Activated T-cell treated with anti-CD3 and anti-CD28 coated beads for 24 hours (primary cell): Measurements from ENCODE around the gene TTC31.
"Not testable (repeated sequence)": the region's sequence is repeated elsewhere in the genome, so short reads cannot be mapped to it uniquely, and the experiment has no call there.

Source experiments
- DNase-seq: peaks from one replicate; pipeline ENCODE4 v3.0.0-alpha.2; 2020; ENCODE audit warnings: low read depth

TTC31 gene

DNA sequence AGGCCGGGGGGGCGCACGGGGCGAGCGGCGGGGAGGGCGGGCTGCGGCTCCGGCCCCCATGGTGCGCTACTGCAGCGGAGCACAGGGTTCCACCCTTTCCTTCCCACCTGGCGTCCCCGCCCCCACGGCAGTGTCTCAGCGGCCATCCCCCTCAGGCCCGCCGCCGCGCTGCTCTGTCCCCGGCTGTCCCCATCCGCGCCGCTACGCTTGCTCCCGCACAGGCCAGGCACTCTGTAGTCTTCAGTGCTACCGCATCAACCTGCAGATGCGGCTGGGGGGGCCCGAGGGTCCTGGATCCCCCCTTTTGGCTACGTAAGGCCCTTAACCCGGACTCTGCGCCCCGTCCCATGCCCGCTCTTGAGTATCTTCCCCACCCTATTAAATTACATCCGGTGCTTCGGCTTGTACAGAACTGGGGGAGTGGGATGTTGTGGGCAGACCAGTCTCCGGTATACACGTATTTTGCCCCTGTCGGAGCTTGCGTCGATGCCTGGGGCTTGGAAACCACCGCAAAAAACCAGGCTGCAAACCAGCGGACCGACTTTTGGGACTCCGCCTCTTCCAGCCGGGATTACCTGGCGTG, 25.2 kb upstream of the TTC31 start:
- peak; percentile 69 for DNase-seq

DNA sequence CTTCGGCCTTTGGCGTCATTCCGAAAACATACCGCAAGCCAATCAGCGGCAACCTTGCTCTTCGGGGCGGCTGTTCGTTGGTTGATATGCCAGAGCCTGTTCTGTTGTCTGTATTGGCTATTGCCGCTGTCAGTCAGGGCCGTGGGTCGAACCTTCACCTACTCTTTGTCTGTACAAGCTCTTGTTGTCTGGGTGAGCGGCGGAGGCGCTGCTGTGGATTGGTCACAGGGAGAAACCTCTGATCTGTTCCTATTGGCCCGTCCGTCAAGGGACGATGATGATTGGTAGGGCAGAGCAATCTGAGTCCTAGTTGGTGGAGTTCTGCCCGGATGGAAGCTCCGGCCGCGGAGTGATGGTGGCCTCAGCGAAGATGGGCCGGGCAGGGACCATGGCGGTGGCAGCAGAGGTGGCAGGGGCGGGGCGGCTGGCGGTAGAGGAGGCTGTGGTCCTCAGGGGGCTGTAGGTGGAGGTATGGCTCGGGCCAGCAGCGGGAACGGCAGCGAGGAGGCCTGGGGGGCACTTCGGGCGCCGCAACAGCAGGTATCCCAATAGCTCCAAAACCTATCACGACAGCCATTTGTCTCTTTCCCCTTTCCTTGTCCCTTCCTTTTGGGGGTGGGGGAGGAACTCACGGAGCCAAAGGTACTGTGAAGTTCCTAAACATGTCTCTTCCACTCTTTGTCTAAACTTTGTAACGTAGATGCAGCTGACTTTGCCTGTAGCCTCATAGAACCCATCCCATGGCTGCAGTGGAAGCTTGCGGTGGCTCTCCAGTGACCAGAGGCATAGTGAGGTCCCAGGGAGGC, 24.5 kb upstream of the TTC31 start, which contains the start of gene WBP1:
TSS of gene WBP1 (plus strand) at position 307 of the 806 bp plus-strand sequence. CDS start at position 472, 165 bp downstream.
- DNase-seq: peak; percentile 98

DNA sequence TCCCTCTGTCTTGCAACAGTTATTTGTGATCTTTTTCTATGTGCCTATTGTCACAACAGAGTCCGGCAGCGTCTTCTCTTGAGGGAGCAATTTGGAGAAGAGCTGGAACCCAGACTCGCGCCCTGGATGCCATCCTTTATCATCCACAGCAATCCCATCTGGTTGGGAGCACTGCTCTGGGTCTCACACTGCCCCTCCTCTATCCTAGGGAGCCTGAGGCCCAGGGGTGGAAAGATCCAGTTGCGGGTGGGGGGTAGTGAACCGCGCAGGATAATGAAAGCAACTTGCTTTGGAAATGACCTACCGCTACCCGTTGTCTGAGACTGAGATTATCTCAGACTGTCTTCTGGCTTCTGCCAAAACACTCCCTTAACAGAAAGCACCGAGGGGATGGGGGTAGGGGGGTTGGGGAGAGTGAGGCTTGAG, 23.9 kb upstream of the TTC31 start:
- DNase-seq: no peak

- DNase-seq: not testable (repeated sequence)
These were observed 23.3 kb upstream of the TTC31 start for GRCh38 chr2:74459503-74460118.

GRCh38 chr2:74460187-74460586, 22.7 kb upstream of the TTC31 start:
- not testable (repeated sequence) for DNase-seq

GRCh38 chr2:74461187-74462053, 21.5 kb upstream of the TTC31 start:
- no peak for DNase-seq

DNA sequence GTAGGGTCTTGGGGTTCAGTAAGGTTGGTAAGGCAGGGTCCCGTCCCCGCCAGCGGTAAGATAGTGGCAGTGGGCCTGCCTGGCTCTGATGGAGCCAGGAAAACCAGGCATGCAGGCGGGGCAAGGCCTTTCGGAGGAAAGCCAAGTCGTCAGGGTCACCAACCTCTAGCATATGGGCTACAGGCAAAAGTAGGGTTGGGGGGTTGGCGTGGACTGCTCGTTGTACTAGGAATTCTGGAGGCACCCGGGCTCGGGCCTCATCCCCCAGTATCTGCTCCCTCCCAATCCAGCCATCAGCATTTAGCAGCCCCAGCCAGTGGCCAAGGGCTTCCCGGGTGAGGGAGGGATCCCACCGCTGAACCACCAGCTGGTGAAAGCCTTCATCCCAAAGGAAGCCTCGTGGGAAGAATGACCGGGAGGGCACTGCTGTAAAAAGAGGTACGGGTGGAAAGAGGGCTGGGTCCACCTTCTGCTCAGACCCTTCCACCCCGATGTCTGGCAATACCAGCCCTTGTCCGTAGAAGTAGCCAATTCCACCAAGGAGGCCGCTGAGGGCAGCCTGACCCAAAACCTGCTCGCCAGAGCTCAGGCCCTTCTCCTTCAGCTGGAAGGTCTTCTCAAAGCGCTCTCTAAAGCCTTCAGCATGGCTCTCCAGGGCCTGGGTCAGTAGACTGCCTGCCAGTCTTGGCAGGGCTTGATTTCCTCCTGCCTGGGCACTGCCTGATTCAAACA, 20.7 kb upstream of the TTC31 start:
- DNase-seq: no peak

- no peak for DNase-seq
These were observed 20.1 kb upstream of the TTC31 start for GRCh38 chr2:74462786-74463105.

- no peak for DNase-seq
These were observed 18.5 kb upstream of the TTC31 start for GRCh38 chr2:74464406-74464805.

GRCh38 chr2:74470742-74471141, 12.1 kb upstream of the TTC31 start:
- not testable (repeated sequence) for DNase-seq

DNA sequence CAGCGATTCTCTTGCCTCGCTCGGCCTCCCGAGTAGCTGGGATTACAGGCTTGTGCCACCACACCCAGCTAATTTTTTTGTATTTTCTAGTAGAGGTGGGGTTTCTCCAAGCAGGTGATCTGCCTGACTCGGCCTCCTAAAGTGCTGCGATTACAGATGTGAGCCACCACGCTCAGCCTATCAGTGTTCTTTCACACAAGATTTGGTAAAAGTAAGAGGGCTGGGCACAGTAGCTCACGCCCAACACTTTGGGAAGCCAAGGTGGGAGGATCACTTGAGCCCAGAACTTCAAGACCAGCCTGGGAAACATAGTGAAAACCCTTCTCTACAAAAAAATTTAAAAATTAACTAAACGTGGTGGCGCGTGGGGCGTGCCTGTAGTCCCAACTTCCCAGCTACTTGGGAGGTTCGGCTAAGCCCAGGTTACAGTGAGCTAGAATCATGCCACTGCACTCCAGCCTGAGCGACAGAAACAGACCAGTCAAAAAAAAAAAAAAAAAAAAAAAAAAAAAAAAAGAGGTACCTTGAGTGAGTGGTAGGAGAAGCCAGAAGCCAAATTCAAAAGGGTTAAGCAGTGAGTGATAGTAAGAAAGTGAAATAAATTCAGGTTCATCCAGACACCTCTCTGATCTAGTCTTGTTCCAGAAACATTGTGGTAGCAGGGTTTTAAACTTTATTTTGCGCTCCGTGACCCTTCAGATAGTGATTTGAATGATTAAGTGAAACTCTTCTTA, 11.4 kb upstream of the TTC31 start:
- DNase-seq: no peak

DNA sequence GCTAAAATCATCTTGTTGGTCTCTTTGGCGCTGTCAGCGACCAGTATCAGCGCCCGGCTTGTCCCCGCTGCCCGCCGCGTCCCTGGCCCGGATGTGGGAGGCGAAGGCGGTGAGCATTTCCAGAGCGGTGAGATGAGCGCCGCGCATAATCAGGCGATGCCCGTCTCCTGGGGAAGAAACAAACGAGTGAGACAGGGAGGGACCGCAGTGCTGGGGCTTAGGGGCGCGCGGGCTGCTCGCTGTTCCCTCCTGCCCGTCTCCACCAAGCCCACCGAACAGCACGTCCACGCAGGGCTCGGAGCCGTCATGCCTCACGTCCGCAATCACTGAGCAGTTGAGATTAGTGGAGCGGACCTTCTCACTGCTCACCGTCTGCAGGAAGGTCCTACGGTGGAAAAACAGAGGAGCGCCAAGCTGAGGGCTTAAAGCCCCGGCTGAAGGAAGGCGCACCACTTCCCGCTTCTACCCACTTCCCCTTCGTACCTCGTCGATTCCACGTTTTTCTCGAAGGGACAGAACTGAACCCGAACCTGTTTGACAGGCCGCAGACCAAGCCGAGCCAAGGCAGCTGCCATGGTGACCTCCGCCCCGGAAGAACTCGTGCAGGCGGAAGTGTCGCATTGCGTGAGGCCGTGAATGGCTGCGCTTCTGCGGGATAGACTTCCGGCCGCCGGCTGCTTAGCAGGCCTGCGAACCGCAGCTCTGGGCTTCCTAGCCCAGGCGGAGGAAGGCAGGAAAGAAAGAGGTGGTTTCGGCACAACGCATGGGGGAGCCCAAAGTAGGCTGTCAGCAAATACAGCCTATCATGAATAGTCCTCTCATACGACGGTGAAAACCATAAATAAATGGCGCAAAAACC, 10.6 kb upstream of the TTC31 start, which contains the start of gene MRPL53:
TSS of gene MRPL53 (minus strand) at position 595 of the 859 bp plus-strand sequence. CDS start at position 575, 20 bp downstream.
- peak; percentile 94 for DNase-seq

DNA sequence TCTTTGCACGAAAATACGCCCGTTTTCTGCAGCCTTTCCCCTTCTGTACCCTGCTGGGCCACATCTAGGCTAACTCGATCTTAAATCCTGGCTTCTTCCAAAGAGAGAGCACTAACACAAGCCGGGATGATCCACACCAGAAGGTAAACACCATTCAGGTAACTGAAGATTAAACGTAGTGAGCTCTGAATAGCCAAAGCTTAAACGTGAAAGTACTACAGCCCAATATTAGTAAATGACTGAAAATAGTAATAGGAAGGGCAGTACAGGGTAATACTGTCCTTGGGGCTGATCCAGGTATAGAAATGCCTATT, 10.0 kb upstream of the TTC31 start:
- DNase-seq: no peak

- no peak for DNase-seq
These were observed 8.4 kb upstream of the TTC31 start for GRCh38 chr2:74474481-74474880.

DNA sequence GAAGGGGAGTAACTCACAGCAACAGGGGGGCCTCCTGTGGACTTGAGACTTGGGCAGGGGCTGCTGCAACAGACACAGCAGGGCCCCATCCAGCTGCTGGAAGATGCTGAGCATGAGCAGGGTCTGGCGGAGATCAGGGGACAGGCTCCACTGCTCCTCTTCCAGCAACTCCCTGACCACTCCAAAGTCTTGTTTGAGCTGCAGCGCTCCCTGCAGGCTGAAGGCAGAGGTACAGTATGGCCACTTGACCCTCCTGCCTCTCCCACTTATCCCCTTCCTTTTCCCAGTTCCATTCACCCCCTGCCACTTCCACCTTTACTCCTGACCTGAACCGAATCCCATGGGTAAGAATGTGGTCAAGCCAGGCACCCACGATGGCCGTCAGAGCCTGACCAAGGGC, 8.0 kb upstream of the TTC31 start:
- no peak for DNase-seq

GRCh38 chr2:74481431-74481830, 1.4 kb upstream of the TTC31 start:
- no peak for DNase-seq

DNA sequence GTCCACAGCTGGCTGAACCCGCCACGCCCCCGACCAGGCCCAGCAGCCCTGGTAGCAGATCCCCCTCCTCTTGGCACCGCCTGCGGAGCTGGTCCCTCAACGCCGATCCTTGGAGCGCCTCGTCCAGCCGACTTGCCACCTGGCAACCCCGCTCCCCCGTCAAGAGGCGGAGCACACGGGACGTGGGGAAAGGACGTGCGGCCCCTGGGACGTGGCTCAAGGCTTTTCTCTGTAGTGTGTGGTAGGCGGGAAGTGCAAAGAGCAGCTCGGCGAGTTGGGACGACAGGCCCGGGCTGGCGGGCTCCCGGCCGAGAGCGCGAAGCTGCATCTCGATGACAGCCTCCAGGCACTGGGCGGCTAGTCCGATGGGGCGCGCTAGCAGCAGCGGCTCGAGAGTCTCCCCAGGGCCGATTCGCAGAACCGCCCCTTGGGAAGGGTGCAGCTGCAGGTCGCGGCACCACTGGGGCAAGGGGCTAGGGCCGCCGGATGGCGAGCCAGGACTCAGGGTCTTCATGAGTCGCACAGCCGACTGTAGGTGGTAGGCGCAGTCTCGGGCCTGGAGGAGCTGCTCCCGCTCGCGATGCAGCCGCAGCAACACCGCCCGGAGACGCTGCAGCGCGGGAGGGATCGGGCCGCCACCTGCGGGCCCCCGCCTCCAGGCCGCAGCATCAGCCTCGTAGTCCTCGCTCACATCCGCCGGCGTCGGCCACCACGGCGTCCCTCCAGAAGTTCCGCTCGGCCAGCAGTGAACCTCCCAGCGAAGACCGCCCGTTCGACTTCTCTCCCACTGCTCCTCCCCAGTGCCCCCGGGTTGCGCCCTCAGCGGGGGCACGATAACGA, 700 bp upstream of the TTC31 start:
- DNase-seq: peak; percentile 41

GRCh38 chr2:74483675-74484164, 839 bp downstream of the TTC31 start:
- not testable (repeated sequence) for DNase-seq

- DNase-seq: no peak
These were observed 3.3 kb downstream of the TTC31 start for GRCh38 chr2:74486141-74486540.
